GM19452 (cell line): ENCODE measurements around the gene CBX4.

Source experiments
- ATAC-seq: cut with Tn5 transposase; IDR thresholded peaks from one replicate; pipeline ENCODE4 v1.9.1; 2021; ENCODE audit not compliant: unreplicated experiment

The CBX4 gene

GRCh38 chr17:79802039-79802735, 37.1 kb downstream of the CBX4 start:
- ATAC-seq, result no peak

DNA sequence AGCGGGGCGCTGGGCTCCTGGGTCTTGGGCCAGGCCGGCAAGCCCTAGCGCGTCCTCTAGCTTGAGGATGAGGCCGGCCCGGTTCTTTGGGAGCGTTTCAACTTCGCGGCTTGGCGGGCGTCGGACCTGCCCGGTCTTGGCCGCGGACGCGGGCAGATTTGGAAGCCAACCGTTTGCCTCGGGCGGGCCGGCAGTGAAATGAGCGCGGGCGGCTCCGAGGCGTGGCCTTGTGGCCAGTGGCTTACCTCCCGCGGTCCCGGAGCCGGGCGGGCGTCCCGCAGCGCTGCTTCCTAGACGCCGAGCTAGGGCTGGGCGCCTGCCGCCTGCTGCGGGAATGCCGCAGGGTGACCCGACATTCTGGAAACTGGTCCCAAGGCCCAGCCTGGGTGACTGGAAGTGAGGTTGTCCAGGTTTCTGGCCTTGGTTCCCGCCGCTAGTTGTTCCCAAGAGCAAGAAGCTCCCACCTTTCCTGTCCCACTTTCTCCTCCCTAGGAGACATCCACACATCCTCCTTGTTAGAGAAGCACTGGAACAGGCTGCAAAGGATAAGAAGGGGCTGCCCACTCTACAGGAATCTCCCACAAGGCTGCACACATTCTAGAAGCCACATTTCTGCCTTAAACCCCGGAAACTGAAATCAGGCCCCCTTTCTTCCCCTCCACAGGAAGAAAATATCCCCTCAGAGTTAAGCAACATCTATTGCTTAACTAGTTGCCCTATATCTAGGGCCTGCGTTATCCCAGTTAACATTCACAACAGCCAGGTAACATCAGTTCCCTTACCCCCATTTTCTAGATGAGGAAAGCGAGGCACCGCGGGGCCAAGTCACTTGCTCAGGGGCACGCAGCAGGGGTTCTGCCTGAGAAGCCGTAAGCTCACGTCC, 37.8 kb downstream of the CBX4 start:
- ATAC-seq, result no peak

- ATAC-seq, result no peak
These were observed 38.7 kb downstream of the CBX4 start for GRCh38 chr17:79800325-79801155.

GRCh38 chr17:79799538-79800324, 39.5 kb downstream of the CBX4 start:
- ATAC-seq, result no peak

- ATAC-seq, result no peak
These were observed 40.1 kb downstream of the CBX4 start for GRCh38 chr17:79799174-79799537.

- no peak for ATAC-seq
These were observed 40.7 kb downstream of the CBX4 start for GRCh38 chr17:79798299-79799173.

- peak; percentile 11 for ATAC-seq
These were observed 41.5 kb downstream of the CBX4 start for GRCh38 chr17:79797492-79798298.

- ATAC-seq, result peak; percentile 88
These were observed 42.3 kb downstream of the CBX4 start, which contains the start of gene CBX8 for GRCh38 chr17:79796763-79797491. Gene CBX8, minus strand, starts transcription at chr17:79797077. Its CDS starts 79 bp downstream, at chr17:79796998.

- ATAC-seq, result no peak
These were observed 42.8 kb downstream of the CBX4 start for GRCh38 chr17:79796444-79796762.

GRCh38 chr17:79795795-79796443, 43.3 kb downstream of the CBX4 start:
- ATAC-seq, result no peak

GRCh38 chr17:79794659-79795511, 44.4 kb downstream of the CBX4 start:
- ATAC-seq, result no peak

GRCh38 chr17:79793924-79794304, 45.3 kb downstream of the CBX4 start:
- no peak for ATAC-seq

- ATAC-seq, result no peak
These were observed 46.0 kb downstream of the CBX4 start for GRCh38 chr17:79792984-79793923.

DNA sequence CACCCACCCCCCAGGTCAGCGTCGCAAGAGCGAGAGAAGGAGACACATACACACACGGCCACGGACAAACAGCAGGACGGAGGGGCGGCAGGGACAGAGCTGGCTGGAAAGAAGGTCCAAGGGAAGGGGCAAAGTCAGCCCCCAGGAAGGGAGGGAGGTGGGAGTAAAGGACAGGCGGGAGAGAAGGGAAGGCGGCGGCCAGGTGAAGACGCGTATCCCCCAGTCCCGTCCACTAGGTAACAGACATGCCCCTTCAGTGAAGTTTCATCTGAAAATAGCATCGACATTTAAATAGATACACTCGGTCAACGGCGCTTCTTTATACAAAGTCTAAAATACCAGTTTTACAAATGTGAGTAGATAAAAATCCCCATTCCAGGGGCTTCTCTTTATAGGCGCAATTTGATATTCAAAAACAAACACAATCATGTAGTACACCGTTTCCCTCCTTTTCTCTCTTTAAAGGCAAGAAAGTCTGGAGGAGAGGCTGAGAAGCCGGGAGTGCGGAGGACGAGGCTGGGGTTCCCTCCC, 46.8 kb downstream of the CBX4 start:
- no peak for ATAC-seq

GRCh38 chr17:79791735-79792161, 47.5 kb downstream of the CBX4 start:
- no peak for ATAC-seq
